Progenitor cell of endocrine pancreas (in vitro differentiated cells): Measurements from ENCODE around the gene SLC23A1. TPM values are rescaled to one million over a fixed set of nuclear protein-coding genes. Genes with fewer than 3 reads are reported as not detected.
A peak's percentile ranks its signal among the peaks of the same experiment; 100 is the strongest.

ENCODE experiments used
- DNase-seq: peaks from one replicate; pipeline ENCODE4 v3.0.0; 2021; ENCODE audit warnings: low spot score; ENCODE audit not compliant: unreplicated experiment
- H3K27ac Mint-ChIP-seq: 2 replicates; pipeline ENCODE4 v1.8.0; 2021; ENCODE audit warnings: mild to moderate bottlenecking, moderate library complexity, mixed read lengths
- H3K27me3 Mint-ChIP-seq: 2 replicates; pipeline ENCODE4 v1.8.0; 2021; ENCODE audit warnings: mixed read lengths
- H3K36me3 Mint-ChIP-seq: 2 replicates; pipeline ENCODE4 v1.8.0; 2022; ENCODE audit warnings: mixed read lengths; ENCODE audit not compliant: insufficient read depth
- H3K4me1 Mint-ChIP-seq: 2 replicates; pipeline ENCODE4 v1.8.0; 2021; ENCODE audit warnings: low read depth, mixed read lengths
- H3K4me3 Mint-ChIP-seq: 2 replicates; pipeline ENCODE4 v1.8.0; 2021; ENCODE audit warnings: low read depth, mild to moderate bottlenecking, moderate library complexity, mixed read lengths
- H3K9me3 Mint-ChIP-seq: 2 replicates; pipeline ENCODE4 v1.8.0; 2021; ENCODE audit warnings: low read depth, mixed read lengths
- CTCF ChIP-seq: fragments of 200-600 bp; sonication (generic); IDR thresholded peaks from one replicate; pipeline ENCODE4 v1.5.0; 2021; ENCODE audit warnings: antibody characterized with exemption, mild to moderate bottlenecking; ENCODE audit not compliant: unreplicated experiment
- total RNA-seq: library from RNA; stranded (reverse); gene quantifications from 2 replicates; pipeline ENCODE4 v1.2.1, GENCODE V29; 2021

Gene SLC23A1
- total RNA-seq, 1 donor from 2014 or later = 0.48 TPM

- no peak for TF ChIP-seq CTCF
- no peaks in the 10 kb centered on the region for H3K36me3 Mint-ChIP-seq
- no peaks in the 10 kb centered on the region for H3K9me3 Mint-ChIP-seq
- peak within 1 kb of the TSS; percentile 73 for H3K4me3 Mint-ChIP-seq
- peaks cover 42% of the 10 kb centered on the region for H3K27me3 Mint-ChIP-seq
- no peak within 1 kb of the TSS for H3K27ac Mint-ChIP-seq
- no peak for DNase-seq
- peaks cover 2% of the 10 kb centered on the region for H3K4me1 Mint-ChIP-seq
These were observed 11.8 kb upstream of the SLC23A1 start, which contains the start of gene PROB1 for GRCh38 chr5:139394654-139395566. PROB1 (minus strand) TSS chr5:139395104; CDS start chr5:139395081, 23 bp downstream.

- Mint-ChIP-seq H3K27me3 (peaks cover 42% of the 10 kb centered on the region), H3K4me3 (peak overlapping the region; percentile 73), H3K27ac (no peak overlapping the region)
These were observed 11.1 kb upstream of the SLC23A1 start for GRCh38 chr5:139394123-139394653.

GRCh38 chr5:139393497-139394122, 10.5 kb upstream of the SLC23A1 start:
- Mint-ChIP-seq H3K36me3 (no peaks in the 10 kb centered on the region), H3K4me3 (peak overlapping the region; percentile 73), H3K9me3 (no peaks in the 10 kb centered on the region), H3K27ac (no peak overlapping the region), H3K27me3 (peaks cover 42% of the 10 kb centered on the region), H3K4me1 (peaks cover 2% of the 10 kb centered on the region)
- no peak for TF ChIP-seq CTCF
- no peak for DNase-seq

More at GRCh38 chr5:139394123-139394653, 11.1 kb upstream of the SLC23A1 start:
- Mint-ChIP-seq H3K36me3 (no peaks in the 10 kb centered on the region), H3K9me3 (no peaks in the 10 kb centered on the region), H3K4me1 (peaks cover 2% of the 10 kb centered on the region)
- peak; percentile 68 for DNase-seq
- peak; percentile 72 for TF ChIP-seq CTCF

GRCh38 chr5:139392678-139393496, 9.8 kb upstream of the SLC23A1 start:
- Mint-ChIP-seq H3K9me3 (no peaks in the 10 kb centered on the region), H3K27me3 (peaks cover 42% of the 10 kb centered on the region), H3K27ac (no peak overlapping the region), H3K36me3 (no peaks in the 10 kb centered on the region), H3K4me1 (peaks cover 4% of the 10 kb centered on the region), H3K4me3 (peak overlapping the region; percentile 73)
- TF ChIP-seq CTCF = peak; percentile 75
- peak; percentile 67 for DNase-seq

GRCh38 chr5:139392324-139392677, 9.2 kb upstream of the SLC23A1 start:
- Mint-ChIP-seq H3K9me3 (no peaks in the 10 kb centered on the region), H3K36me3 (no peaks in the 10 kb centered on the region), H3K27me3 (peaks cover 42% of the 10 kb centered on the region), H3K27ac (no peak overlapping the region), H3K4me3 (no peak overlapping the region), H3K4me1 (peaks cover 4% of the 10 kb centered on the region)
- no peak for TF ChIP-seq CTCF
- DNase-seq = peak; percentile 23
